ENCODE results near the gene LTB4R2.
"Not testable (repeated sequence)": the region's sequence is repeated elsewhere in the genome, so short reads cannot be mapped to it uniquely, and the experiment has no call there.

Gene LTB4R2

DNA sequence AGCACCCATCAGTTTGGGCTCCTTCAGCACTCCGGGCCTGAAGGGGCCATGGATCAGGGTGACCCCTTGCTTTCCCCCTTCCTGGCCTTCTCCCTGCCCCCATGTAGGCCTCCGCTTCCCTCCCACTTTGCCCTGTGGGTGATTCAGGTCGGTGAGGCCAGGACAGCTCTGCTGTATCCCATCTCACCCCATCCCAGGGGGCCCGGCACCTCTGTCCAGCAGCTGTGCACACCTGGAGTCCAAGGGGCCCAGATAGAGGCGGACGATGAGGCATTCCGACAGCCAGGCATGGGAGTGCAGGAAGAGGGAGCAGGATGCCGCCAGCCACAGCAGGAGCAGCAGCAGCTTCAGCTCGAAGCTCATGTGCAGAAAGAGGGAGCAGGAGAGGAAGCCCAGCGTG, 12.7 kb downstream of the LTB4R2 start:
- Histone ChIP-seq H3K9ac (ENCODE audit: low read length) (no peak overlapping the region), H3K27me3 (ENCODE audit: control insufficient read depth, insufficient read depth, low read length) (no peaks in the 10 kb centered on the region), H3K4me1 (ENCODE audit: control insufficient read depth, insufficient read depth, low read length) (no peaks in the 10 kb centered on the region), H3K4me3 (ENCODE audit: low read length) (no peak overlapping the region), H3K36me3 (ENCODE audit: control insufficient read depth, insufficient read depth, low read length) (no peaks in the 10 kb centered on the region), H3K27ac (ENCODE audit: low read depth, low read length) (no peak overlapping the region)

DNA sequence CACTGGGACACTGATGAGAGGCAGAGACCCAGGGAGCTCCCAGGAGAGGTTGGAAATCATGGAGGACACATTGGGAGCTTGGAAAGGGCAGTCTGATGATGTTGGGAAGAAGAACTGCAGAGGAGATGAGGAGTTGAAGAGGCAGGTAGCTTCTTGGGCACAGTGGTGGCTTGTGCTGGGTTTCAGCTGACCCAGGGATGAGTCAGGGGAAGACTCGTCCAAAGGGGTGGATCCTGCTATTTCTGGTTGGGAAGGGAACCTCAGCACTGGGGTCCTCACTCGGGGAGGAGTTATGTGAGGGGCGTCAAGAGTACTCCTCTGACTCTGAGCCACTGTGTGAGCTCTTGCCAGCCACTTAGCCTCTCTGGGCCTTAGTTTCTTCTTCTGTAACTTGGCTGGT, 13.4 kb downstream of the LTB4R2 start:
- no peaks in the 10 kb centered on the region for H3K36me3 ChIP-seq (ENCODE audit: control insufficient read depth, insufficient read depth, low read length)

GRCh38 chr14:24324024-24324423, 14.1 kb downstream of the LTB4R2 start:
- no peaks in the 10 kb centered on the region for H3K36me3 ChIP-seq (ENCODE audit: control insufficient read depth, insufficient read depth, low read length)
- no peak overlapping the region for H3K27ac ChIP-seq (ENCODE audit: low read depth, low read length)
- no peaks in the 10 kb centered on the region for H3K4me1 ChIP-seq (ENCODE audit: control insufficient read depth, insufficient read depth, low read length)
- H3K9ac ChIP-seq (ENCODE audit: low read length) = no peak overlapping the region
- no peak overlapping the region for H3K4me3 ChIP-seq (ENCODE audit: low read length)
- H3K27me3 ChIP-seq (ENCODE audit: control insufficient read depth, insufficient read depth, low read length) = no peaks in the 10 kb centered on the region

More for the DNA sequence above, 13.4 kb downstream of the LTB4R2 start:
- H3K9ac ChIP-seq (ENCODE audit: low read length) = no peak overlapping the region
- no peak overlapping the region for H3K27ac ChIP-seq (ENCODE audit: low read depth, low read length)
- H3K27me3 ChIP-seq (ENCODE audit: control insufficient read depth, insufficient read depth, low read length) = no peaks in the 10 kb centered on the region
- H3K4me3 ChIP-seq (ENCODE audit: low read length) = no peak overlapping the region
- H3K4me1 ChIP-seq (ENCODE audit: control insufficient read depth, insufficient read depth, low read length) = no peaks in the 10 kb centered on the region

- Histone ChIP-seq H3K36me3 (ENCODE audit: control insufficient read depth, insufficient read depth, low read length) (no peaks in the 10 kb centered on the region), H3K9ac (ENCODE audit: low read length) (no peak overlapping the region), H3K27ac (ENCODE audit: low read depth, low read length) (no peak overlapping the region), H3K27me3 (ENCODE audit: control insufficient read depth, insufficient read depth, low read length) (peaks cover 3% of the 10 kb centered on the region), H3K4me1 (ENCODE audit: control insufficient read depth, insufficient read depth, low read length) (no peaks in the 10 kb centered on the region), H3K4me3 (ENCODE audit: low read length) (no peak overlapping the region)
Measured at GRCh38 chr14:24325041-24325530, 15.1 kb downstream of the LTB4R2 start.

- peaks cover 3% of the 10 kb centered on the region for H3K27me3 ChIP-seq (ENCODE audit: control insufficient read depth, insufficient read depth, low read length)
- no peaks in the 10 kb centered on the region for H3K36me3 ChIP-seq (ENCODE audit: control insufficient read depth, insufficient read depth, low read length)
- H3K9ac ChIP-seq (ENCODE audit: low read length) = no peak overlapping the region
- no peak overlapping the region for H3K27ac ChIP-seq (ENCODE audit: low read depth, low read length)
- H3K4me3 ChIP-seq (ENCODE audit: low read length) = no peak overlapping the region
- no peaks in the 10 kb centered on the region for H3K4me1 ChIP-seq (ENCODE audit: control insufficient read depth, insufficient read depth, low read length)
Measured at GRCh38 chr14:24325963-24326362, 16.0 kb downstream of the LTB4R2 start.

GRCh38 chr14:24327303-24327702, 17.4 kb downstream of the LTB4R2 start:
- no peaks in the 10 kb centered on the region for H3K36me3 ChIP-seq (ENCODE audit: control insufficient read depth, insufficient read depth, low read length)
- H3K27me3 ChIP-seq (ENCODE audit: control insufficient read depth, insufficient read depth, low read length) = peaks cover 3% of the 10 kb centered on the region
- H3K4me1 ChIP-seq (ENCODE audit: control insufficient read depth, insufficient read depth, low read length) = no peaks in the 10 kb centered on the region
- H3K4me3 ChIP-seq (ENCODE audit: low read length) = no peak overlapping the region
- H3K9ac ChIP-seq (ENCODE audit: low read length) = no peak overlapping the region
- no peak overlapping the region for H3K27ac ChIP-seq (ENCODE audit: low read depth, low read length)

GRCh38 chr14:24327914-24328313, 18.0 kb downstream of the LTB4R2 start:
- H3K36me3 ChIP-seq (ENCODE audit: control insufficient read depth, insufficient read depth, low read length); H3K4me3 ChIP-seq (ENCODE audit: low read length); H3K27ac ChIP-seq (ENCODE audit: low read depth, low read length); H3K27me3 ChIP-seq (ENCODE audit: control insufficient read depth, insufficient read depth, low read length); H3K4me1 ChIP-seq (ENCODE audit: control insufficient read depth, insufficient read depth, low read length); H3K9ac ChIP-seq (ENCODE audit: low read length): not testable (repeated sequence)

DNA sequence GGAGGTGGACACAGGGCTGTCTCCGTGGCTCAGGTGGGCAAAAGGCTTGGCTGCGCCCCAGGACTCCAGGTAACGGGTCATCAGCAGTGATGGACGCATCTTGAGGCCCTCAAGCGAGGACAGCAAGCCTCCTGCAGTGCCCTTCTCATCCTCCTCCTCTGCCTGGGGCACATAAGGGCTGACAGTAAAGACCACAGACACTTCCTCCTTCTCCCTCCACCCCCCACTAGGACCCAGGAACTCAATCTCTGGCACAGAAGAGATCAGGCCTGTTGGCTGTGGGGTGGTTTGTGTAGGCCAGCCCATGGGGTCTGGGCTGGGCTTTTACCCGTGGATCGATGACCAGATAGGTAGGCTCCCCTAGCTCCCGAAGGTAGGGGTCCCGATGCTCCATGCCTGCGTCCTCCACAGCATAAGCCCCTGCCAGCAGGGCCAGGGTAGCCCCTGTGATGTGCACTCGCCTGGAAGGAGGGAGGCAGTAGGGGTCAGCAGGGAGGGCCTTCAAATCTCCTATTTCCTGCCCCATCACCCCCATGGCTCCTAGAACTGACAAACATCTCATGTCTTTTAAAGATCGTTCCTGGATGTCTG, 19.2 kb downstream of the LTB4R2 start:
- H3K4me1 ChIP-seq (ENCODE audit: control insufficient read depth, insufficient read depth, low read length) = no peaks in the 10 kb centered on the region
- peaks cover 4% of the 10 kb centered on the region for H3K27me3 ChIP-seq (ENCODE audit: control insufficient read depth, insufficient read depth, low read length)
- H3K27ac ChIP-seq (ENCODE audit: low read depth, low read length) = no peak overlapping the region
- no peak overlapping the region for H3K9ac ChIP-seq (ENCODE audit: low read length)
- H3K4me3 ChIP-seq (ENCODE audit: low read length) = no peak overlapping the region
- no peaks in the 10 kb centered on the region for H3K36me3 ChIP-seq (ENCODE audit: control insufficient read depth, insufficient read depth, low read length)

DNA sequence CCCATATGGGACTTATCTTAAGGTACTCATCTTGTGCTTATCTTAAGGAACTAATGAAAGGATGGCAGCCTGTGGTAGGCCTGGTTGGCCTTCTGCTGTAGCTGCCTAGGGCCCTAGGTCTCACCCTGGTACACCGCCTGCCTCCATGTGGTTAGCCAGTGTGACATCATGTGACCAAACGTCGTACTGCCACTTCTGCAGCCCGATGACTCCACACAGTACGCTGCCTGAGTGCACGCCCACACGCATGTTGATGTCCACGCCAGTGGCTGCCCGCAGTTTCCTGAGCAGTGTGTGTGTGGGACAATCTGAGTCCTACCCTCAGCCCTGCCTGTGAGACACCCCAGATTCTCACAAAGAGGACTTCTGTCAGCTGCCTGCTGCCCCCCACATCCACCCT, 19.8 kb downstream of the LTB4R2 start:
- no peaks in the 10 kb centered on the region for H3K4me1 ChIP-seq (ENCODE audit: control insufficient read depth, insufficient read depth, low read length)
- no peaks in the 10 kb centered on the region for H3K36me3 ChIP-seq (ENCODE audit: control insufficient read depth, insufficient read depth, low read length)
- no peak overlapping the region for H3K9ac ChIP-seq (ENCODE audit: low read length)
- no peak overlapping the region for H3K27ac ChIP-seq (ENCODE audit: low read depth, low read length)
- H3K4me3 ChIP-seq (ENCODE audit: low read length) = no peak overlapping the region
- peaks cover 7% of the 10 kb centered on the region for H3K27me3 ChIP-seq (ENCODE audit: control insufficient read depth, insufficient read depth, low read length)

- Histone ChIP-seq H3K9ac (ENCODE audit: low read length) (no peak overlapping the region), H3K4me3 (ENCODE audit: low read length) (no peak overlapping the region), H3K27me3 (ENCODE audit: control insufficient read depth, insufficient read depth, low read length) (peaks cover 13% of the 10 kb centered on the region), H3K4me1 (ENCODE audit: control insufficient read depth, insufficient read depth, low read length) (no peaks in the 10 kb centered on the region), H3K27ac (ENCODE audit: low read depth, low read length) (no peak overlapping the region), H3K36me3 (ENCODE audit: control insufficient read depth, insufficient read depth, low read length) (no peaks in the 10 kb centered on the region)
Measured at GRCh38 chr14:24330973-24331674, 21.2 kb downstream of the LTB4R2 start.

- peaks cover 13% of the 10 kb centered on the region for H3K27me3 ChIP-seq (ENCODE audit: control insufficient read depth, insufficient read depth, low read length)
- H3K4me3 ChIP-seq (ENCODE audit: low read length) = no peak overlapping the region
- no peaks in the 10 kb centered on the region for H3K36me3 ChIP-seq (ENCODE audit: control insufficient read depth, insufficient read depth, low read length)
- H3K27ac ChIP-seq (ENCODE audit: low read depth, low read length) = no peak overlapping the region
- no peak overlapping the region for H3K9ac ChIP-seq (ENCODE audit: low read length)
- H3K4me1 ChIP-seq (ENCODE audit: control insufficient read depth, insufficient read depth, low read length) = no peaks in the 10 kb centered on the region
Measured at GRCh38 chr14:24331731-24332267, 21.9 kb downstream of the LTB4R2 start.

- H3K4me3 ChIP-seq (ENCODE audit: low read length) = peak overlapping the region; percentile 43
- no peak overlapping the region for H3K27ac ChIP-seq (ENCODE audit: low read depth, low read length)
- peaks cover 13% of the 10 kb centered on the region for H3K27me3 ChIP-seq (ENCODE audit: control insufficient read depth, insufficient read depth, low read length)
- no peaks in the 10 kb centered on the region for H3K36me3 ChIP-seq (ENCODE audit: control insufficient read depth, insufficient read depth, low read length)
- no peak overlapping the region for H3K9ac ChIP-seq (ENCODE audit: low read length)
- no peaks in the 10 kb centered on the region for H3K4me1 ChIP-seq (ENCODE audit: control insufficient read depth, insufficient read depth, low read length)
Measured at GRCh38 chr14:24332268-24332993, 22.5 kb downstream of the LTB4R2 start.

Measured in rectal smooth muscle tissue (tissue), 1 donor.